Keratinocyte (primary cell): ENCODE results near the gene KLRD1. TPM values are rescaled to one million over a fixed set of nuclear protein-coding genes. Genes with fewer than 3 reads are reported as not detected.

Experiments used
- DNase-seq: peaks from one replicate; pipeline ENCODE4 v3.0.0-alpha.2; 2011; ENCODE audit warnings: low read depth, missing footprints, low spot score
- FAIRE-seq: peaks from 2 replicates; lab custom pipeline; 2011; peaks lifted over from hg19 to GRCh38; lab: Jason Lieb, UNC
- H2AFZ ChIP-seq: 2 replicates; pipeline ENCODE4 v1.6.0; 2012; ENCODE audit warnings: low read length, control low read depth, inconsistent platforms; ENCODE audit not compliant: control insufficient read depth
- H3K27ac ChIP-seq: 2 replicates; pipeline ENCODE4 v1.5.1; 2011; ENCODE audit warnings: low read length; ENCODE audit not compliant: control insufficient read depth, insufficient read depth
- H3K27me3 ChIP-seq: 3 replicates; pipeline ENCODE4 v1.6.0; 2011; ENCODE audit warnings: low read length; ENCODE audit not compliant: control insufficient read depth, insufficient read depth; ENCODE audit errors: extremely low read depth
- H3K36me3 ChIP-seq, 2 experiments: 2 replicates in 1 of 2; 3 replicates in 1 of 2; pipeline ENCODE4 v1.5.1; 2011; ENCODE audit warnings: low read length in 2 of 2, mild to moderate bottlenecking in 1 of 2; ENCODE audit not compliant: control insufficient read depth in 2 of 2, insufficient read depth in 2 of 2; ENCODE audit errors: extremely low read depth in 1 of 2
- H3K4me1 ChIP-seq: 3 replicates; pipeline ENCODE4 v1.5.1; 2011; ENCODE audit warnings: low read length; ENCODE audit not compliant: control insufficient read depth, insufficient read depth; ENCODE audit errors: extremely low read depth
- H3K4me2 ChIP-seq: 3 replicates; pipeline ENCODE4 v1.6.0; 2011; ENCODE audit warnings: low read depth, low read length; ENCODE audit not compliant: control insufficient read depth, insufficient read depth; ENCODE audit errors: extremely low read depth
- H3K4me3 ChIP-seq, 3 experiments: fragments of 200-600 bp in 1 of 3; sonication (generic) in 1 of 3; 2 replicates in 2 of 3; 3 replicates in 1 of 3; pipeline ENCODE4 v1.5.1; 2011 to 2016; ENCODE audit warnings: low read length in 3 of 3, mild to moderate bottlenecking in 3 of 3, control low read depth in 2 of 3, inconsistent platforms in 1 of 3, low read depth in 1 of 3, mixed read lengths in 1 of 3, mixed run types in 1 of 3, moderate library complexity in 1 of 3; ENCODE audit not compliant: control insufficient read depth in 2 of 3, insufficient read depth in 2 of 3; ENCODE audit errors: extremely low read depth in 1 of 3
- H3K79me2 ChIP-seq: 2 replicates; pipeline ENCODE4 v1.6.0; 2012; ENCODE audit warnings: low read length; ENCODE audit not compliant: control insufficient read depth, insufficient read depth
- H3K9ac ChIP-seq: 3 replicates; pipeline ENCODE4 v1.6.0; 2011; ENCODE audit warnings: low read length; ENCODE audit not compliant: control insufficient read depth, insufficient read depth; ENCODE audit errors: extremely low read depth
- H3K9me1 ChIP-seq: 3 replicates; pipeline ENCODE4 v1.6.0; 2011; ENCODE audit warnings: low read length; ENCODE audit not compliant: control insufficient read depth, insufficient read depth; ENCODE audit errors: extremely low read depth
- H3K9me3 ChIP-seq: 2 replicates; pipeline ENCODE4 v1.5.1; 2012; ENCODE audit warnings: low read depth, low read length; ENCODE audit not compliant: control insufficient read depth
- H4K20me1 ChIP-seq: 3 replicates; pipeline ENCODE4 v1.6.0; 2011; ENCODE audit warnings: low read length; ENCODE audit not compliant: control insufficient read depth, insufficient read depth; ENCODE audit errors: extremely low read depth
- CTCF ChIP-seq, 3 experiments: IDR thresholded peaks in 1 of 3; conservative IDR thresholded peaks in 1 of 3; optimal IDR thresholded peaks in 1 of 3; 2 replicates in 2 of 3; 3 replicates in 1 of 3; pipeline versions ENCODE3 to v1.5.1; 2011; ENCODE audit warnings: low read length in 3 of 3, mild to moderate bottlenecking in 3 of 3, moderate library complexity in 2 of 3, control low read depth in 1 of 3, inconsistent platforms in 1 of 3; ENCODE audit not compliant: insufficient read depth in 2 of 3; ENCODE audit errors: extremely low read depth in 1 of 3
- EZH2 ChIP-seq: IDR thresholded peaks from one replicate; pipeline ENCODE4 v1.6.1; 2012; ENCODE audit warnings: inconsistent platforms, mild to moderate bottlenecking, low read length, moderate library complexity
- dilution Hi-C: fragments of 300-500 bp; cut with MboI; formaldehyde crosslinking; loops from one replicate; pipeline ENCODE4 v1.7.0; 2020; ENCODE audit warnings: low sequenced_read_pairs; ENCODE audit not compliant: extremely low pct_ligation_motif_present
- polyA plus RNA-seq, 5 experiments: library from polyadenylated mRNA; depleted of rRNA in 3 of 5; stranded (reverse) in 3 of 5; stranded (forward) in 1 of 5; unstranded in 1 of 5; fragments of >200 nt; gene quantifications; 1 replicate in 1 of 5; 2 replicates in 3 of 5; 3 replicates in 1 of 5; pipeline versions ENCODE4 v1.2.1 to v1.2.3, GENCODE V29; 2011 to 2012; ENCODE audit warnings: missing spikeins in 2 of 5, low read depth in 1 of 5, low replicate concordance in 1 of 5

The KLRD1 gene
- polyA plus RNA-seq, 1 donor (not counting 4 experiments of a cell fraction or from before 2014, with no cell fraction given) = under 0.01 TPM

GRCh38 chr12:10305411-10305810 lies 2.3 kb upstream of the KLRD1 start:
- DNase-seq (no peak), FAIRE-seq (no peak)
- H4K20me1 ChIP-seq = no peaks in the 10 kb centered on the region

GRCh38 chr12:10310926-10311720 lies 3.5 kb downstream of the KLRD1 start:
- Histone ChIP-seq H2AFZ (no peak overlapping the region), H3K4me3 (no peak overlapping the region), H3K79me2 (no peaks in the 10 kb centered on the region), H3K4me2 (no peak overlapping the region), H3K9me1 (no peaks in the 10 kb centered on the region), H3K9ac (no peak overlapping the region), H3K9me3 (no peaks in the 10 kb centered on the region), H3K27me3 (no peaks in the 10 kb centered on the region), H3K27ac (no peak overlapping the region), H4K20me1 (no peaks in the 10 kb centered on the region), H3K36me3 (no peaks in the 10 kb centered on the region), H3K4me1 (no peaks in the 10 kb centered on the region)
- no peak for DNase-seq
- dilution Hi-C loops = no loop called here
- TF ChIP-seq EZH2 = no peak
- no peak for TF ChIP-seq CTCF (optimal IDR thresholded peaks at IDR 0.05 in 1 of 3, IDR thresholded peaks at IDR 0.05 in 1 of 3, conservative IDR thresholded peaks at IDR 0.05 in 1 of 3; ENCODE audit: extremely low read depth in 1 of 3, insufficient read depth in 2 of 3, low read length in 3 of 3)
- no peak for FAIRE-seq

More at GRCh38 chr12:10305411-10305810, 2.3 kb upstream of the KLRD1 start:
- Histone ChIP-seq H3K4me2 (no peak overlapping the region), H3K27ac (no peak overlapping the region), H3K9me1 (no peaks in the 10 kb centered on the region), H3K4me3 (no peak overlapping the region), H3K4me1 (no peaks in the 10 kb centered on the region), H3K36me3 (no peaks in the 10 kb centered on the region), H2AFZ (no peak overlapping the region), H3K9me3 (no peaks in the 10 kb centered on the region), H3K9ac (no peak overlapping the region), H3K27me3 (no peaks in the 10 kb centered on the region), H3K79me2 (no peaks in the 10 kb centered on the region)
- no peak for TF ChIP-seq EZH2
- TF ChIP-seq CTCF (optimal IDR thresholded peaks at IDR 0.05 in 1 of 3, IDR thresholded peaks at IDR 0.05 in 1 of 3, conservative IDR thresholded peaks at IDR 0.05 in 1 of 3; ENCODE audit: extremely low read depth in 1 of 3, insufficient read depth in 2 of 3, low read length in 3 of 3) = no peak
- dilution Hi-C loops = no loop called here
